Measurements from ENCODE around the gene ITIH3.

ITIH3 gene

GRCh38 chr3:52788890-52789745, 5.5 kb upstream of the ITIH3 start:
- Histone ChIP-seq H3K9me3 (ENCODE audit: severe bottlenecking) (no peaks in the 10 kb centered on the region), H3K27ac (ENCODE audit: poor library complexity, severe bottlenecking) (no peak overlapping the region), H3K27me3 (ENCODE audit: insufficient read depth, poor library complexity, severe bottlenecking) (no peaks in the 10 kb centered on the region), H3K36me3 (ENCODE audit: low read depth) (no peaks in the 10 kb centered on the region), H3K4me1 (ENCODE audit: insufficient read depth, poor library complexity, severe bottlenecking) (no peaks in the 10 kb centered on the region), H3K4me3 (ENCODE audit: severe bottlenecking) (no peak overlapping the region)
- no peak for ATAC-seq (ENCODE audit: low read depth)
- no peak for TF ChIP-seq CTCF (IDR thresholded peaks at IDR 0.05; ENCODE audit: poor library complexity, severe bottlenecking)
- no peak for DNase-seq (ENCODE audit: low spot score)

GRCh38 chr3:52789746-52790040, 4.9 kb upstream of the ITIH3 start:
- H3K4me3 ChIP-seq (ENCODE audit: severe bottlenecking): no peak overlapping the region
- no peak overlapping the region for H3K27ac ChIP-seq (ENCODE audit: poor library complexity, severe bottlenecking)
- H3K9me3 ChIP-seq (ENCODE audit: severe bottlenecking): no peaks in the 10 kb centered on the region
- DNase-seq (ENCODE audit: low spot score) (no peak), ATAC-seq (ENCODE audit: low read depth) (no peak)
- H3K4me1 ChIP-seq (ENCODE audit: insufficient read depth, poor library complexity, severe bottlenecking): no peaks in the 10 kb centered on the region
- H3K27me3 ChIP-seq (ENCODE audit: insufficient read depth, poor library complexity, severe bottlenecking): no peaks in the 10 kb centered on the region
- no peaks in the 10 kb centered on the region for H3K36me3 ChIP-seq (ENCODE audit: low read depth)
- no peak for TF ChIP-seq CTCF (IDR thresholded peaks at IDR 0.05; ENCODE audit: poor library complexity, severe bottlenecking)

- TF ChIP-seq CTCF (IDR thresholded peaks at IDR 0.05; ENCODE audit: poor library complexity, severe bottlenecking): no peak
- Histone ChIP-seq H3K4me1 (ENCODE audit: insufficient read depth, poor library complexity, severe bottlenecking) (no peaks in the 10 kb centered on the region), H3K4me3 (ENCODE audit: severe bottlenecking) (no peak overlapping the region), H3K27ac (ENCODE audit: poor library complexity, severe bottlenecking) (no peak overlapping the region), H3K9me3 (ENCODE audit: severe bottlenecking) (no peaks in the 10 kb centered on the region), H3K27me3 (ENCODE audit: insufficient read depth, poor library complexity, severe bottlenecking) (no peaks in the 10 kb centered on the region), H3K36me3 (ENCODE audit: low read depth) (no peaks in the 10 kb centered on the region)
- no peak for ATAC-seq (ENCODE audit: low read depth)
- DNase-seq (ENCODE audit: low spot score): no peak
Measured at GRCh38 chr3:52790337-52790736, 4.3 kb upstream of the ITIH3 start.

GRCh38 chr3:52790741-52791140, 3.9 kb upstream of the ITIH3 start:
- H3K27ac ChIP-seq (ENCODE audit: poor library complexity, severe bottlenecking): no peak overlapping the region
- no peaks in the 10 kb centered on the region for H3K36me3 ChIP-seq (ENCODE audit: low read depth)
- H3K27me3 ChIP-seq (ENCODE audit: insufficient read depth, poor library complexity, severe bottlenecking): no peaks in the 10 kb centered on the region
- TF ChIP-seq CTCF (IDR thresholded peaks at IDR 0.05; ENCODE audit: poor library complexity, severe bottlenecking): no peak
- H3K4me1 ChIP-seq (ENCODE audit: insufficient read depth, poor library complexity, severe bottlenecking): no peaks in the 10 kb centered on the region
- no peak overlapping the region for H3K4me3 ChIP-seq (ENCODE audit: severe bottlenecking)
- no peak for DNase-seq (ENCODE audit: low spot score)
- no peak for ATAC-seq (ENCODE audit: low read depth)
- H3K9me3 ChIP-seq (ENCODE audit: severe bottlenecking): no peaks in the 10 kb centered on the region

- Histone ChIP-seq H3K27me3 (ENCODE audit: insufficient read depth, poor library complexity, severe bottlenecking) (no peaks in the 10 kb centered on the region), H3K4me3 (ENCODE audit: severe bottlenecking) (no peak overlapping the region), H3K9me3 (ENCODE audit: severe bottlenecking) (no peaks in the 10 kb centered on the region), H3K27ac (ENCODE audit: poor library complexity, severe bottlenecking) (no peak overlapping the region), H3K36me3 (ENCODE audit: low read depth) (no peaks in the 10 kb centered on the region), H3K4me1 (ENCODE audit: insufficient read depth, poor library complexity, severe bottlenecking) (no peaks in the 10 kb centered on the region)
- no peak for ATAC-seq (ENCODE audit: low read depth)
- no peak for TF ChIP-seq CTCF (IDR thresholded peaks at IDR 0.05; ENCODE audit: poor library complexity, severe bottlenecking)
- DNase-seq (ENCODE audit: low spot score): no peak
Measured at GRCh38 chr3:52791366-52791765, 3.2 kb upstream of the ITIH3 start.
